Activated CD4-positive, alpha-beta T cell treated with anti-CD3 and anti-CD28 coated beads, Interleukin-2, amount 50 U/mL, for 48 hours (primary cell): Measurements from ENCODE around the gene ERF.

Source experiments
- DNase-seq, 2 experiments: peaks; one replicate each; pipeline ENCODE4 v3.0.0-alpha.2; 2020

The ERF gene

DNA sequence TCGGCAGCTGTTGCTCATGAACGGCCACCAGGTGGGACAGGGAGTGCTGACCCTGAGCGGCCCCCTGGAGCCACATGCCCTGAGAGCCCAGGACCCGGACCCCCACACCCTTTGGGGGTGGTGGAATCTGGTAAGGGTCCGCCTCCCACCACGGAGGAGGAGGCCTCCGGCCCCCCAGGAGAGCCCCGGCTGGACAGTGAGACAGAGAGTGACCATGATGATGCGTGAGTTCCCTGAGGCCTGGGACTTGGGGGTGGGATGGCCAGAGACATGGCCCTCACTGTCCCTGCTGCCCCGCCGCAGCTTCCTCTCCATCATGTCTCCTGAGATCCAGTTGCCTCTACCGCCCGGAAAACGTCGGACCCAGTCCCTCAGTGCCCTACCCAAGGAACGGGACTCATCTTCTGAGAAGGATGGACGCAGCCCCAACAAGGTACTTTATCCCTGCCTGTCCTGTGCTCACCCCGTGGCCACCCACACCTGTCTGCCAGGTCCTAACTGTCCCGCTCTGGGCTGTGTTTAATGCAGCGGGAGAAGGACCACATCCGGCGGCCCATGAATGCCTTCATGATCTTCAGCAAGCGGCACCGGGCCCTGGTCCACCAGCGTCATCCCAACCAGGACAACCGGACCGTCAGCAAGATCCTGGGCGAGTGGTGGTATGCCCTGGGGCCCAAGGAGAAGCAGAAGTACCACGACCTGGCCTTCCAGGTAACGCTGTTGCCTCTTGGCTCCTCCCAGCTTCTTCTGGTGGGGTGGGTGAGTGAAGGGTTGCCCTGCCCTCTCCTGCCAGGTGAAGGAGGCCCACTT is 32.3 kb upstream of the ERF start:
- no peak for DNase-seq

- no peak for DNase-seq
Measured at GRCh38 chr19:42286349-42287016, 31.6 kb upstream of the ERF start.

GRCh38 chr19:42285988-42286348 is 31.0 kb upstream of the ERF start:
- DNase-seq: no peak

DNA sequence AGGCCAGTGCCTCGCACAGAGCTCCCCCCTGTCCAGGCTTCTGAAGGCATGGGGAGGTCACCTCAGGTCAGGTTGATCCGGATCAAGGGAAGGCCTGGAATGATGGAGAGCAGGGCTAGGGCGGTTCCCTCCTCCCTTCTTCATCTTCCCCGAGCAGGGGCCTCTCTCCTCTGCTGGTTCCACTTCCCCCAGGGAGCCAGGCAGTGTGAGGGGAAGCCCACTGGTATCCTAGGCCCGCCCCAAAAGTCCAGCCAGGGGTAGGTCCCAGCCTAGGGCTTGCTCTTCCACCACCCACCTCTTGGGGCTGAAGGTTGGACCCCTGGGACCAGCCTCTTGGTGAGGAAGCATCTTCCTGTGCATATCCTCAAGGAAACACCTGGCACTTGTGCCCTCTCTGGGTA is 30.6 kb upstream of the ERF start:
- DNase-seq: no peak

GRCh38 chr19:42284591-42285341 is 29.8 kb upstream of the ERF start:
- DNase-seq: peak in 1 of 2 experiments; percentile 37

GRCh38 chr19:42284066-42284501 is 29.2 kb upstream of the ERF start:
- peak; percentile 78 to 79 for DNase-seq

DNA sequence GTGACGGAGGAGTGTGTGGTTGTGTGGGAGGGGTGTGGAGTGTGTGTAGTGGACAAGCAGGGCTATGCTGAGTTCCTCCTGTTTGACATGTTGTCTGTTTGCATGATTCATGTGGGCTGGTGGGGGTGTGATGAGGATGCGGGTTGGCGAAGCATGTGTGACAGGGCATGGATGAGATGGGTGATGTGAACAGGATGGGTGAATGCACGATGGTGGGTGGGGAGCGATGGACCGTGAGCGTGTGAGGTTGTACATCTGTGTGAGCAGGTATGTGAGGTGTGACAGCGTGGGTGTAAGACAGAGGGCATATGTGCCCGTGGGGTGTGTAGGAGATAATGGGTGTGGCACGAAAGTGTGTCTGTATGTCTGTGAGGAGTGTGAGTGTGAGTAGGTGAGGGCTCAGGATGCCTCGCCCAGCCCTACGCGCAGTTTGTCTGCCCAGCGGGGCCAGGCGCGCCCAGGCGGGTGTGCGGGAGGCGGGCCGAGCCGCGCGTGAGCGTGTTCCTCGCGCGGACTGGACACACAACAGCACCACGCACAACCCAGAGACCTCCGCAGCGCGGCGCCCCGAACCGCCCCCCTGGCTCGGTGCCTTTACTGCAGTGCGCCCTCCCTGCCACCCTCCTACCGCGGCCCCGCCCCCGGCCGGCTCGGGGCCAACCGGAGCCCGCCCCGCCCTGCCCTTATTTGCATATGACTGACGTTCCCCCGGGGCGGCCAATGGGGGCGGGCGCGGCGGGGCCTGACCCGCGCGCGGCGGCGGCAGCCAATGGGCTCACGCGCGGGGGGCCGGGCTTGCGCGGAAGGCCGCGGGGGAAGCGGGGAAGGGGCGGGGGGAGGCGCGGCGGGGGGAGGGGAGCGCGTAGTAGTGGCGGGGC is 28.5 kb upstream of the ERF start:
- peak; percentile 94 for DNase-seq

DNA sequence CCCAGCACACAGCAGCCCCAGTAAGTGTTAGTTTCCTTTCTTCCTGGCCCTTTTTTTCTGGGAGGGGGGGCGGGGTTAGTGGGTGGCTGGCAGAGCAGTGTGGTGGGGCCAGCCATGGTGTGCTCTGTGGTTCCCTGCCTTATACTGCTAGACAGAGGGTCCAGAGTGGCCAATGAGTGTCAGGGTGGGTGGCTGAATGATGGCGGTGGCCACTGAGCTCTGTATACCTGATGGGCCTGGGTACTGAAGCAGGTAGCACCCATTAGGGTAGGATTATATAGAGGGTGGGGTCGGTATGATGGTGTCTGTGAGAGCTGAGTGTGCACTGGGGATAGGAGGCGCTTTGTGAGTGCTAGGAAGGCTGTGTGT is 27.9 kb upstream of the ERF start:
- DNase-seq: no peak

DNA sequence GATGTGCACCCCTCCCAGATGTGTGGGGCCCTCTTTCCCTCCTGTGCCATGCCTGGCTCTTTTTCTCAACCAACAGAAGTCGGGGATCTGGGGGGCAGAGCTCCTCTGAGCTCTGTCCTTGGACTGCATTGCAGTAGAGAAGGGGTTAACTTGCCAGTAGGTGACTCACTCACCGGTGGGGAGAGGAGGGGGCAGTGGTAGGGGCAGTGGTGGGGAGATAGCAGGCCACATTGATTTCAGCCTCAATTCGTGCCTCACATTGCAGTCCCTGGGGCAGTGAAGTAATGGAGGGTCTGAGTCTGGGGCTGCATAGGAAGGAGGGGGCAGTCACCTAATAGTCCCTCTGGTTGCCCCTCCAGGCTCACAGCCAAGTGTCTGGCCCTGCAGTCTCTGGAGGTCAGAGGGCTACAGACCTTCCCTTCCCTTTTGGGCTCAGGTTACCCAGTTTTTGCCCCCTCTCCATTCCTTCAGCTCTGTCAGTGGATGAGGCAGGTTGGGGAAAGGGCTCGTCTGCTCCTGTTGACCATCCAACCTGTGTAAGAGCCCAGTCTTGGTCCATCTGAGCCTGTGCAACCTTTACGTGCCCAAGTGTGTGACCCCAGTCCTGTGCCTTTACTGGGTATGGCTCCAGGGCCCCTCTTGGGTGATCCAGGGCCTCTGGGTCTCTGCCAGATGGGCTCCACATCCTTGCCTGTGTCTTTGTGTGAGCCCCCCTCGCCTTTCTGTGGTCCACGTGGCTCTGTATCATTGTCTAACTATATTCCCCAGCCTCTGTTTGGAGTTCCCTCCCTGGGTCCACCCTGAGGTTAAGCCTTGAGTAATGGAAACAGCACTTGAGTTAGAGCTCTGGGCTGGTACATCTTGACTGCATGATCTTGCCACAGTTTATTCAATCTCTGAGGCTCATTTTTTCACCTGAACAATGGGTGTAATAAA is 27.2 kb upstream of the ERF start:
- no peak for DNase-seq

GRCh38 chr19:42281146-42281826 is 26.4 kb upstream of the ERF start:
- peak in 1 of 2 experiments; percentile 44 for DNase-seq

DNA sequence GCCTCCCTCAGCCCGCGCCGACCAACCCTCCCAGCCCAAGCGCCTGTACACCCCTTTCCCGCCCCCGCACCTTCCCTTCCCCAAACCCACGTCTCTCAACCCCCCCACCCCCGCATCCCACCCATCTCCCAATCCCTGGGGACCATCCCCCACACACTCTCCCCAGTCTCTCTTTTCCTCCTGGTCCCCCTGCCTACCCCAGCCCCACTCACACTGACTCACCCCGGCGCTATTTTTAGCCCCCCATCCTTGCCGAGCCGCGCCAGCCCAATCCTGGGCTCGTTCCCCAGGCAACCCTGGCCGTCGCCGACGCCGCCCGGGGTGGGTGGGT is 25.9 kb upstream of the ERF start:
- no peak for DNase-seq

DNA sequence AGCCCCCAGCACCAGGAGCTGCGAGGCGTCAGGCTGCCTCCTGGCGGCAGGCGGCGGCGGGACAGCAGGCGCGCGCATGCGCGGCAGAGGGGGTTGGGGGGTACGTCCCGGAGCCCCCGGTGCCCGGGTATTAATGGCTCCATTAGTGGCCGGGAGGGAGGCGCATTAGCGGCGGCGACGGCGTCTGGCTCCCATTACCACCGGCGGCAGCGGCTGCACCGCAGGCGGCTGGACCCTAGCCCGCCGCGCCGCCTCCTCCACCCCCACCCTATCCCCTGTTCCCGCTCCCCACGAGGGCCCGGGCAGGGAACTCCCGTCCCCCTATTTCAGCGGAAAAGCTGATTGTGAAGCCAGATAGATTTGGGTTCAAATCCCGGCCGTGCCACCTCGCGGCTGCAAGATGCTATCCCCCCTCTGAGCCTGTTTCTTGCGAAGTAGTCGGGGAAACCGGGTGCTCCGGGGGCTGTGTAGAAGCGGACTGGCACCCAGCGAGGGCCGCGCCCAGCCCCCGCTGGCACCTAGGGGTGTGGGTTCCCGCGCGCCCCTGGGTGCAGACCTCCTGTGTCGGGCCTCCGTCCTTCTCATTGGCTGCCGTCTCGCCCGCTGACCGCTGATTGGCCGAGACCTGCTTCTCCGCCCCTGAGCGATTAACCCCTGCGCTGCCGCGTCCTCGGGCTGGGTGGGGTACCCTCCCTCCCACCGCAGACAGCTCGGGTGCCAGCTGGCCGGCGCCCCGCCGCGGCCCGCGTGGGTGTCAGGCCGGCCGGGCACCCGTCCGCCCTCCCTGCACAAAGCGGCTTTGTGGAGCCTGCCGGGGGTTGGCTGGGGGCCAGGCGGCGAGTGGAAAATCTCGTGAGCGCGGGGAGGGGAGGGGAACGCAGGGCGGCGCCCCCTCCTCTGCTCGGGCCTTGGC is 25.2 kb upstream of the ERF start:
- DNase-seq: peak; percentile 88 to 93

DNA sequence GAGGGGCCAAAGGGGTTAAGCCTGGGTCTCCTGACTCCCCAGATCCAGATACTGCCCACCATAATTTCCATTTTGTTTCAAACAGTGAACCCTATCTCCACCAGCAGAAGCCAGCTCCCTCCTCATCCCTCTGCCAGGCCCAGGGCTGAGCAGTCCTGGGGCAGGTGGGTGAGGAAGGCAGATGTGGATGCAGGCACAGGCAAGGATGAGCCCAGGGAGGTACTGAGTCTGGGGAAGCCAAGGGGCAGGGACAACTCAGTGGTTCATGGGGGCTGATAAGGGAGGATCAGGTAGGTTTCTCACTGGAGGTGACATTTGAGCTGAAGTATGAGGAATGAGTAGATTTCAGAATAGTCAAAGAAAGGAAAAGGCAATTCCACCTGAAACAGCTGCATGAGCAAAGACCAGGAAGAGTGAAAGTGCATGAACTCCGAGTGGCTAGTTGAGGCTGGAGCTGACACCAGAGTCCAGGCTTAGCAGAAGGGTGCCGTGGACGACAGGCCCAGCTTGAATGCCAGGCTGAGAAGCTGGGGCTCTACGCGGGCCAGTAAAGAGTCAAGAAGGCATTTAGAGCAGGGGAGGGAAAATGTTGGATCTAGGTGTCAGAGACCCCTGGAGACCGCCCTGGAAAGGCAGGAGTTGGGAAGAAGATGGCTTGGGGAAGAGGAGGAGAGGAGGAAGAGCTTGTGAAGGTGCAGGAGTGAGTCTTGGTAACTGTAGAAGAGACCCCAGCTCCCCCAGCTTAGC is 24.4 kb upstream of the ERF start:
- peak in 1 of 2 experiments; percentile 28 for DNase-seq

GRCh38 chr19:42278452-42279154 is 23.7 kb upstream of the ERF start:
- no peak for DNase-seq

GRCh38 chr19:42277821-42278451 is 23.0 kb upstream of the ERF start:
- DNase-seq: no peak

- peak; percentile 50 to 58 for DNase-seq
Measured at GRCh38 chr19:42276821-42277220, 21.9 kb upstream of the ERF start.

DNA sequence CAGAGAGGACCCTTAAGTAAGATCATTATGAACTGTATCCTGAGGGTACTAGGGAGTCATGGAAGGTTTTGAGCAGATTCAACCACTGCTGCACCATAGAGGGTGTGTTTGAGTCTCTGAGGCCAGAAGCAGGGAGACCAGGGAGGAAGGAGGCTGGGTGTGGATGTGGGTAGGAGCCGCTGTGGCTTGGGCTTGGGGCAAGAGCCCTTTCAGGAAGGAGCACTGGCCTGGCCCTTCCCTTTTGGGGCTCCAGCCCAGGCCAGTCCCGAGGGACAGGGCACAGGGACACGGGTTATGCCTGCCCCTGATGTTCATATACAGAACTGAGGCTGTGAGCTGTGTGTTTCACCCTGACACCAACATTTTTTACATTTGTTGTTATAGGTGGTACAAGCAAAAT is 21.4 kb upstream of the ERF start:
- no peak for DNase-seq

- no peak for DNase-seq
Measured at GRCh38 chr19:42275517-42275916, 20.6 kb upstream of the ERF start.
